ENCODE data around the gene KATNIP. TPM values are rescaled to one million over a fixed set of nuclear protein-coding genes. Genes with fewer than 3 reads are reported as not detected.
A peak's percentile ranks its signal among the peaks of the same experiment; 100 is the strongest.

The KATNIP gene
- total and polyA plus RNA-seq, 2 of the 13 experiments (the other 11 are each of a cell fraction or from before 2014, with no cell fraction given), result 9.7 to 12.0 TPM

GRCh38 chr16:27579087-27579980 lies 29.4 kb downstream of the KATNIP start (continued):
- TF ChIP-seq ZNF609 (CRISPR knock-in tag; IDR thresholded peaks at IDR 0.05; ENCODE audit: borderline replicate concordance) (peak; percentile 83), PRDM10 (CRISPR knock-in tag; IDR thresholded peaks at IDR 0.05; ENCODE audit: low read depth) (no peak), ZNF160 (CRISPR knock-in tag; IDR thresholded peaks at IDR 0.05) (no peak), BRF2 (CRISPR knock-in tag; IDR thresholded peaks at IDR 0.05) (no peak; the same call in 1 of the 2 replicates), TBL1XR1 (IDR thresholded peaks at IDR 0.05; ENCODE audit: borderline replicate concordance, low read length, partially characterized antibody) (peak; percentile 76), KDM4B (CRISPR knock-in tag; IDR thresholded peaks at IDR 0.05) (no peak; the same call in 1 of the 2 replicates), DBP (CRISPR knock-in tag; IDR thresholded peaks at IDR 0.05; ENCODE audit: not compliant biosample characterization) (no peak), ZNF232 (CRISPR knock-in tag; IDR thresholded peaks at IDR 0.05; ENCODE audit: borderline replicate concordance) (peak; percentile 59; the same call in 1 of the 2 replicates), SOX6 (IDR thresholded peaks at IDR 0.05) (no peak), SOX6 (CRISPR knock-in tag; IDR thresholded peaks at IDR 0.05) (peak; percentile 62), ISX (CRISPR knock-in tag; conservative IDR thresholded peaks at IDR 0.05) (no peak), ZNF720 (CRISPR knock-in tag; IDR thresholded peaks at IDR 0.05) (no peak), ZC3H13 (CRISPR knock-in tag; IDR thresholded peaks at IDR 0.05) (no peak; the same call in 1 of the 2 replicates), SNRNP70 (IDR thresholded peaks at IDR 0.05; ENCODE audit: low read depth, low read length) (no peak), XRCC5 (optimal IDR thresholded peaks at IDR 0.05; ENCODE audit: low read length) (peak; percentile 4), ZC3H4 (CRISPR knock-in tag; IDR thresholded peaks at IDR 0.05; ENCODE audit: borderline replicate concordance) (no peak), ZFP36L1 (CRISPR knock-in tag; IDR thresholded peaks at IDR 0.05) (no peak), ZNF207 (IDR thresholded peaks at IDR 0.05; ENCODE audit: borderline replicate concordance) (no peak)

All from HepG2 (cell line).